ENCODE results near the gene PTPRM.

Gene PTPRM

DNA sequence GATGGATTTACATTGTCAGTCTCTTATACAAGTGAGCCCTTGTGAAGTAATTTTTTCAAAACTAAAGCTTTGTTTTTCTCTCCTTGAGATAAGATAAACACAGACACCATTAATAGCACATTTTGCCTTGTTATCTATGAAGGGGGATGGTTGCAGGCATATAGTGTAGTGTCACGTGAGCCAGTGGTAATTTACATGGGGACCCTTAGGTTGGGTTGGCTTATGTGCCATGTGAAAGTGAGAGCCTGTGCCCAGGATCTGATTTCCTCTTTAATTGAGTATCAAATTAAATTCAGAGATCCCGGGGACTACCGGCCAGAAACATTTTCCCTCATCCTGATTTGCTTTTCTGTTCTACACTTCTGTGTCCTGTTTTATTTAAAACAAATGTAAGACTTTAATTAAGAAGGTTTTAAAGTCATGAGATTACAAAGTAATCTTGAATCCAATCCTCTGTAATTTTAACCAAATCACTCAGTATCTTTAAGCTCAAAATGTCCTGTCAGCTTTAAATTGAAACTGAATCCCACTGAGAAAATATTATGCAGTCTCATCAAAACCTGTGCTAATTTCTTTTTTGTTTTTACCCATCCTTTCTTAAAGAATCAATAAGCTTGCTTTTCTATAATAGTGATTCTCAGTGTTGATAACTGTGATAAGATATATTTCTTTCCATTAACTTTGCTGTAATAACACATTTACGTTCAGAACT is 63.8 kb downstream of the PTPRM start:
- DNase-seq: no peak

DNA sequence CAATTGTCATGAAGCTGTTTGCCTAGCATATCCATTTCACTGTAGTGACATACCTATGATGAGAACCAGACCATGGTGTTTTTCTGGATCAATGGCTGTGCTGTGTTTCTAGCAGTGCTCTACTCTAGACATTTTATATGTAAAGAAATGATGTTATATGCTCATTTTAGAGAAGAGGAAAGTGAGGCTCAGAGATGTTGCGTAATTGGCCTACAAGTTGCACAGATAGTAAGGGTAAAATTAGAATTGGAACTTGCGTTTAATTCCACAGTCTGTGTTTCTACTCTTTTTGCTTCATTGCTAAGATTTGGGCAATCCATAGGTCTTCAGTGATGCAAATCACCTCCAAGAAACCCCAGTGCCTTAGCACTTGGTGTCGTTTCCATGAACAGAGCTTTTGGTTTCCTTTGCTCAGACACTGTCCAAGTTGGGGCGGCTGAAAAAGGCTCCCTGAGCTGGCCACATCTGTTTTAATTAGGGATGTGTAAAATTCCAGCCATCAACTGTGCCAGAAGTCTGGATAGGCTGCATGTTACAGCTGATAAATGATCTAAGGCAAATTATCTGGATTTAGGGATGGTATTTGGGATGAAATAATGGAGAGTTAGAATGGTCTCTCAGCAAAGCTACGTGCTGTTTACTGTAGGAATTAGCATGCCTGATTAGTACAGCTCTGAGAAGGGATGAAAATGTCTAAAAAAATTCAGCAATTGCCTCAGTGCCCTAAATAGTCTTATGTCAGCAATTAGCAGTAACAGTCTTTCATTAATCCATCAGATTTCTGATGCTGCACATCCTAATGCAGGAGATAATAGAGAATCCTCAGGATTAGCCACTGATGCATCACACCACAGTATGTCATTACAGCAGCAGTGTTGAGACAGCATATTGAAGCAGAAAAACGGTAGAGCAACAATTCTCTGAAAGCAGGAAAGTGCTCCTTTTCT is 65.3 kb downstream of the PTPRM start:
- DNase-seq: no peak

DNA sequence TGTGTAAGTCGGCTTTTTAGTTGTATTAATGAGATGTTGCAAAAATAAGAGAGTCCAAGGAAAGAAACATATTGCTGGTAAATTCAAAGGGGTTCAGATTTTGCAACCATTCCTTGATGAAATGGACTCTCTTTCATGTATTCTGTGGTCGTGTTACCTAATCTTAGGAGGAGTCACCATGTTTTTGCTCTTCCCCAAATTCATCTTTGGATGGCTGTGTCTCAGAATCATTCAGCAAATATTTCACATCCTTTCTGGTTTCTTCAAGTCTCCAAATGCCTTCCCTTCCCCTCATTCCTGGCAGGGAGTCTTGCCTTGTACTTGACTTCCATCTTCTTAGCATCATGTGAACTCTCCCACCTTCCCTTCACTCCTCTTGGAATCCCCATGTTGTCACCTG is 66.1 kb downstream of the PTPRM start:
- no peak for DNase-seq

DNA sequence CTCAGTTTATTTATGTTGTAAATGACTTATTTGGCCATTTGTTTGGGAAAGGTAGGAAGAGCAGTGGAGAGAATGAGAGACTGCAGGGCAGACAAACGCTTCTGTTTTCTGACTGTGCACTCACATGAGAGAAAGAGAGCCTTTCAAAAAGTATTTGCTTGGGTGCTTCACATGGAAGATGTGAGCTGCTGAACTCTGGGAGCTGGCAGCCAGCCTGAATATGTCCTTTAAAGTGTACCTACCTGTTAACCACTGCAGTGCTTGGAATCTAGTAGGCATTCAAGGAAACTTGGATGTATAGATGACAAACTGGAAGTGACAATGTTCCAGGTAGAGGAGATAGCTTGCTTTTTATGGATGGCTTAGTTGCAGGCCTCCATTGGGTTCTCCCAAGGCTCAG is 68.8 kb downstream of the PTPRM start:
- no peak for DNase-seq

DNA sequence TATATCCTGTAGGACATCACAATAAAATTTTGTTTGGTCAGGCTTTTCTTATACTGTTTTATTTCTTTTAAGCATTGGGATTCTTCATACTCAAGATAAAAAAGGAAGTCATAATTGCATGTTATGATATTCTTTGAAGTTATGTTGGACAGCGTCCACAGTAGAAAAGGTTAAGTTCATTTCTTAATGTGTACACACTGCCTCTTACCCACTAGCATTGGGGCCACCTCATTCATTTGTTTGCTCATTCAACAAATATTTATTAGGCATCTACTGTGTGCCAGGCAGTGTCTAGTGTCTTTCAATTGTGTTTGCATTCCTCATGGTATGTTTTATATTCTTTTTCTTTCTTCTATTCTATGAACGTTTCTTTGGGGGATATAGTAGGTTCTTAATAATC is 70.2 kb downstream of the PTPRM start:
- DNase-seq: no peak

DNA sequence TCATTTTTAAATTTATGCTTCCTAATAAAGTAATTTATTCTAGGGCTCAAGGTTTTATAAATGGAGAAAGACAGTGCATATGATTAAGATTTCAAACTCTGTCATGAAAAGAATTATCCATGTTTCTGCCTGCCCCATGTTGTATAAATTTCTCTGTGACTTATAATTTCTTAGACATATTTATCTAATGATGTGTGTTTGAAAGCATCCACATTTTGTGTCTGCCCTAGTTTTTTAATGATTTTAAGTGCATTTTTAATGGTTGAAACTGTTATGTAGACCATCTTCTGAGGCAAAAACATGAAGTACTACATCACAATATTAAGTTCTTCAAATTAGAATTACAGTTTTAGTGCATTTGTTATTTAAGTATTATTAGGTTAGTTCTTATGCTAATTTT is 71.2 kb downstream of the PTPRM start:
- no peak for DNase-seq

DNA sequence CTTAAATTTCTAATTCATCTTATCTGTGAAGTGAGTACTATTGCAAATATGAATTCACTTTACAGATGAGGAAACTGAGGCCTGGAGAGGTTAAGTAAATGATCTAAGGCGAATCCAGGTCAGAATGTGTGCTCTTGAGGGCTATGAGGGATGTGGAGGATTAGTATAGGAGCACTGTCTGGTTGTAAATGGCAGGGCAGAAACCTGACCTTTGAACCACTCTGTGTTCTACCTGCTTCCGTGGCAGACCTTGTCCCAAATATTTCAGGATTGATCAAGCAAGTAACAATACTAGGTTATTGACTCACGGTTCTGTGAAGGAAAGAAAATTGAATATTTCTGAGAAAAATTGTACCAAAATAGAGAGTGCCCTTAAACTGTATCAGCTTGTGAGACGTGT is 74.7 kb downstream of the PTPRM start:
- DNase-seq: no peak

DNA sequence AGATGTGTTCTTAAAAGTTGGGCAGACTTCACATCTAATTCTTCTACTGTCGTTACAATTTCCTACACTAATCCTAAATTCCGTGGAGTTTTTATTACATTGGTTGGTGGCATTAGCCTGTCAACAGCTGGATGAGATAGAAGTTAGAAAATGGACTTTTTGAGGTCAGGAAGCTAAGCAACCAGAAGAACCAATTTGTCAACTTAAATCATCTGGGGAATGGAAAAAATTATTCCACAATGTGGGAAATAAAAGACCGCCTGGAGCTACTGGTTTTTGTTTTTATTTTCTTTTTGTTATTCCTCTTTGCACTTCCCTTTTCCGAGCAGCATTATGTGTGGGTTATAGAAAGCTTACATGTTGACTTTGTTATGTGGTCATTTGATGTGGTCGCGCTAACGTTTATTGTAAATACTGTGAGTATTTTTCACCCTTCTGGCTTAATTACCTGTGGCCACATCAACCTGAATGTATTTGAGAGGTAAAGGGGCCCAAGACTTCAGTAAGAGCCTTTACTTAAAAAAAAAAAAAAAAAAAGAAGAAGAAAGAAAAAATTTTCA is 75.3 kb downstream of the PTPRM start:
- DNase-seq: peak in 1 of 3 donors; percentile 7

DNA sequence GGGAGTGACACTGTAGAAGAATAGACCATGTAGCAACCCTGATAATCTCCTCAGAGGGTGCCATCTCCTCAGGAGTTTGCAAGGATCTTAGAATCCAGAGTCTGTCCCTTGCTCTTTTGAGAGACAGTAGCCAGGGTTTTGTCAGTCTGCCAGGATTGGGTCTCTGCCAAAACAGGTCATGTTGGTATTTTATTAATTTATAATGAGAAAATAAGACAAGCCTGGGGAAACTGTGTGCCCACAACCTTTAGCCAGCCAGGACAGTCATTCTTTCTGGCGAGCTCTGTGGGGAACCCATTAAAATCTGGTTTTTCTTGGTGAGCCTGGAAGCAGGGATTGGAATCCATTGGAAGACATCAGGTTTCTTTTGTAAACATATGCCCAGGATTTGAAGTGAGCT is 78.6 kb downstream of the PTPRM start:
- no peak for DNase-seq

DNA sequence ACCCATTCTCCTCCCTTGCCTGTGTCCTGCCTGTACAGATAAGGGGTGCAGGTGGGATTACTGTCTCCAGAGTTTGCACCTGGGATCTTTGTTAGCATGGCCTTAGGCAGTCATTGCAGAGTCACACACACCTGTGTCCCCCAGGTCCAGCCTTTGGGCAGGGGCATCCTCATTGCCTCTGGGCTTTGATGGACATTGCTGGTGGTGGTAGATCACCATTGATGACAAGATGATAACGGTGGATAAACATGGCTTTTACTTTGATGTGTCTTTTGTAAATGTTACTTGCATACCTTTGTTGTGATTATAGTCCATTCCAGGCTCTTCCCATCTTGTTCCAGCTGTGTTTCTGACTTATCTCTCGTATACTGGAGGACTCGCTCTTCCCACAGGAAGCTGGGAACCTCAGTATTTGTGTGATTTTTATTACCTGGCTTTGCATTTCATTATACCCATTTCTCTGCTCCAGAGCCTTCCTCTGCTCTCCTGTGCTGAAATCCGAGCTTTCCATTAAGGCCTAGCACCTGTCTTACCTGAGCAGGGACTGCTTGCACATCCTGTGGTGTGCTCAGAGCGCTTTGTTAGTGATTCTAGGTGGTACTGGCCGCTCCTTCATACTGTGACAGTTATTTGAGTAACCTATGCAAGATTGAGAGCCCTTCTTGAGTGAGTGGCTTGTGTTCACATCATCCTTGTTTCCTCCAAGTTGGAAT is 79.2 kb downstream of the PTPRM start:
- DNase-seq: no peak

DNA sequence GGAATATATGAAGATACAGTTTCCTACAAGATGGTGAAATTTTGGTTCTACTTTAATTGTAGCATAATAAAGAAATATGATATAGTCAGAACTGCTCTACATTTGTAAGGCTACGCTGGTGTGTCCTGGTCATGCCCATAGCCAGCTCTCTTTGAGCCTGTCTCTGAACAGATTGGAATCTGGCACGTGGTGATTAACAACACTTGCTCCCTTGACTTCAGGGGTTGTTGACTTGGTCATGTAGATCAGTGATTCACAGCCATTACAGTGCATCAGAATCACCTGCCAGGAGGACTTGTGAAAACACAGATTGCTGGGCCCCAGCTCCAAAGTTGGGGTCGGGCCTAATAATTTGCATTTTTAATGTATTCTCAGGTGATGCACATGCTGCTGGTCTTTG is 80.4 kb downstream of the PTPRM start:
- no peak for DNase-seq

DNA sequence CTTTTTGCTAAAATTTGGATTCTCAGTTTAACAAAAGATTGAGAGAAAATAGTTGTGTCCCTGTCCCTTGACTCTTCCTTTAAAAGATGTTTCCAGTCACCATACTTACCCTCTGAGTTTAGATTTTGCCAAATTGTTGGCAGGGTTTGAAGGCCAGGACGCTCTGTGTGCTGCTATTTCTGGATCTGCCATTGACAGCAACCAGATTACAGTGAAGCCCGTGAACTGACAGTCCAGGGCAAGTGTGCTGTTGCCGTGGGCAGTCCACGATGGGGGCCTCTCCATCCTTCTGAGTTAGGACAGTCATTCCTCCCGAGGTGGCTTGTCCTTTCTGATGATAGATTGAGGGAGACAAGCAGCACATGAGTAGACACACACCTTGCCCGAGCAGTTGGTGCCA is 89.9 kb downstream of the PTPRM start:
- DNase-seq: no peak

DNA sequence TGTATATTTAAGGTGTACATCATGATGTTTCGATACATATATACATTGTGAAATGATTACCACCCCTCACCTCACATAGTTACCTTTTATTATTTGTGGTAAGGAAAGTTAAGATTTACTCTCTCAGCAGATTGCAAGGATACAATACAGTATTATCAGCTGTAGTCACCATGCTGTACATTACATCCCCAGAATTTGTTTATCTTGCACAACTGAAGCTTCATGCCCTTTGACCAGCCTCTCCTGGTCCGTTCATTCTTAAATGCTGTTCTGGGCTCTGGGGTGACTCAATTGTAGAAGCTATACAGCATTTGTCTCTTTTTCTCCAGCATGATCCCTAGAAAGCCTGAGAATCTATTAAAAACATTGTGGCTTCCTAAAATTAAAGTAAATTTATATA is 90.8 kb downstream of the PTPRM start:
- DNase-seq: no peak

DNA sequence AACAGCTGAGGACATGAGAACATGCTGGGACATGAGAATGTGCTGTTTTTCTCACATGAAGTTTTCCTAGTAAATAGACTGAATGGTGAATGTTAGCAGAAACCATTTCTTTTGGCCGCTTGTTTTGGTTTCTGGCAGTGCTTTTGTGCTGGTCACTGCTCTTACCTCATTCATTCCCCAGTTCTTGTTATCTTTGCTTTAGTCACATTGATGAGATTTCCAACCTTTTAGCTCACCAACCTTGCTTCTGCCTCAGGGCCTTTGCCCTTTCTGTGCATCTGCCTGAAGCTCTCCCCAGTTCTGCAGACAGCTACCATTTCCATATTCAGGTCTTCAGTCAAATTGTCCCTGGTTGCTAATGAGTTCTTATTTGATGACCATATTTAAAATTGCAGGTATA is 91.6 kb downstream of the PTPRM start:
- DNase-seq: no peak

DNA sequence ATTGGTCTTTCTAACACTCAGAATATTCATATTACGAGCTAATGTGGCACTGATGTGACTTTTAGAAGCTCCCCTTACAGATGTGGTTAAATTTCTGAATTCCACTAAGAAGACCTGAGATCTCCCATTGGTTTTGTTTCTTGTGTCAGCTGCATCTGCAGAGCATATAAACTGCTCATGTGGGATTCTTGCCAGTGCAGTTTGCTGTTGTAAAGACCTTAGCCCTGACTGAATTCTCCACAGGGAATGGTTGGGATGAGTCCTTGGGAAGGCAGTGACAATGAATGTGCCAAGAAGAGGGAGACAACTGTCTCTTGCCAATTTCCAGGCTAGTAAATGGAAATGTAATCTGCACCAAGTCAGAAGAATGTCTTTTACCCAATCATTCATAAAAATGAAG is 94.1 kb downstream of the PTPRM start:
- DNase-seq: no peak

DNA sequence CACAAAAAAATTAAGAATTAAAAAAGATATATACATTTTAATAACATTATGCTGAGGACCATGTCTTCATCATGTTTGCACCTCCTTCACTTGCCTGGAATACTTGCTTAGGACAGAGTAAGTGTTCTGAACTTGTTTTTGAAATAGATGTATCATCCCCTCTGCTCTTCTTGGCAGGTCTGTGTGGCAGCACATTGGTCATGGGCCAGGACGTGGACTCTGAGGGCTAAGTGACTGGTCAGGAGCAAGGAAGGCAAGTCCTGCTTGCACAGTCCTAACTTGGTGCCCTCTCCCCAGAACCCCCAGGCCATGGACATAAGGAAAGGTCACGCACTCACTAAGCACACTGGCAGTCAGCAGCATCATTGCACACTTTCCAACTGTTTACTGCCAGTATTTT is 95.8 kb downstream of the PTPRM start:
- no peak for DNase-seq

DNA sequence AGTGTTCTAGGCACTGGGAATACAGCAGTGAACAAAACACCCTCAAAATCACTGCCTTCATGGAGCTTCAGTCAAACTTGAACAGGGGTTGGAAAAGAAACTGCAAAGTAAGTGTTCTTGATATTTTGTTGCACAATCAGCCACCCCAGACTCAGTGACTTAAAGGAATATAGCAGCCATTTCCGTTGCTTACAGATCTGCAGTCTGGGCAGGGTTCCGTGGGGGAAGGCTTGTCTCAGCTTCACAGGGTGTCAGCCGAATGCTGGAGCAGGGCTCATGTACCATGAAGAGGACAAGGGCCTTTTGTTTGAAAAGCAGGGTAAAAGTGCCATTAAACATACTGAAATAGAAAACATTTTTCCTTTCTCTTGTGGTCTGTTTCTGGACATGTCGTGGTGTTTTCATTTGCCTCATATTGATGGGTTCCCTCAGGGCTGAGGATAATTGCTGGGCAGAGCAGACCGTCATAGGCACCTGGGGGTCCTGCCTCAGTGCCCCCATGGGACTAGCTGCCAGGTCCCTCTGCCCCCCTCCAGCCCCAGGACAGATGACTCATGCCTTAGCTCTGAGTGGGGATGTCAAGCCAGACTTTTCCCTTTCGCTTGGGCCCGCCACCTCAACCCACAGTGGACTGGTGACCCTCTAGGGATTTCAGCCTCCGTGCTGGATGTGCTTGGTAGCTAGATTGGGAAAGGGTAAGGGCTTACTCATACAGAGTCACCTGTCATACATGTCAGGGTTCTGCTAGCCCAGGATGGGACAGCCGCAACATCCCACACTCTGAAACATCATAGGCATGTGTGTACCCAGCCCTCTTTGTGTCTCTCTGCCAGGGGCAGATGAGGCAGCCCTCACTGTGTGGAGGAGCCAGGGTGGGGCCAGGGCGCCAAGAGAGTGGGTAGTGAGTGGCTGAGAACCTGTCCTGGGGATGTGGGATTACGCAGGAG is 96.5 kb downstream of the PTPRM start:
- no peak for DNase-seq

DNA sequence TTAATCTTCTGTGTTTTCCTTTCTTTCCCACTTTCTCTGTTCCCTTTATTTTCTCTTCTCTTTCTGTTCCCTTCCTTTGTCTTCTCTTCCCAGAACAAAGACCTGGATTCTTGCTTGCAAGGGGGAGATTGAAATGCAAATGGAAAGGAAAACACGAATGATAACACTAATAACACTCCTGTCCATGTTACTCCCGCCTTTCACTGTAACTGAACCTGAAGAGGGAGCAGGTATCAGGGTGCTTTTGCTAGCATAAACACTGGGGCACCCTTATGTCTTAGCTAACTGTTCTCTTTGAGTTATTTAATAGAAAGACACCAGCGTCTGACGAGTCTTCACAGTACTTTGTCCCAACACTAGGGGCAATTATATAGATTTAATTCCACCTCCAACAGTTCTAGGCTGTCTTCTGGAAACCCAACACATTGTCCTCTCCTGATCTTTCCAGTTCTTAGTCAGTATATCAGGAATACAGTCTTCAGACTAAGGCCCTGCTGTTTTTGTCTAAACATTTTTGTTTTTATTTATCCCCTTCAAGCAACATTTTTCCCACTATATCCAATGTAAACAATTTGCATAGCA is 99.2 kb downstream of the PTPRM start:
- no peak for DNase-seq

DNA sequence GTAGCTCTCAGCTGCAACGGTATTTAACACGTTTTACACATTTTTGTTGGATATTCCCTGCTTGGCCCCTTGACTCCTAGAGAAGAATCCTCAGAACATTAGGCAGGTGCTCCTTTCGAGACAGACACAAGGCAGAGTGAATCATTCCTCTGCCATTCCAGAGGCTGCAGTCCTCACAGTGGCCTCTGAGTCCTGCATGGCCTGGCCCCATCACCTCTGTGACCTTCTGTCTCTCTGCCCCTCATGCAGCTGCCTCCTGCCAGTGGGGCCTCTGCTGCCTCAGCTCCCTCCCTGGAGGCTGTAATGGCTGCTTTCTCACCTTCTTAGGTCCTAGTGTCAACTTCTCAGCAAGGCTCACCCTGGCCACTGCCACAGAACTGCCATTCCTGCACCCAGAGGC is 101.3 kb downstream of the PTPRM start:
- no peak for DNase-seq

DNA sequence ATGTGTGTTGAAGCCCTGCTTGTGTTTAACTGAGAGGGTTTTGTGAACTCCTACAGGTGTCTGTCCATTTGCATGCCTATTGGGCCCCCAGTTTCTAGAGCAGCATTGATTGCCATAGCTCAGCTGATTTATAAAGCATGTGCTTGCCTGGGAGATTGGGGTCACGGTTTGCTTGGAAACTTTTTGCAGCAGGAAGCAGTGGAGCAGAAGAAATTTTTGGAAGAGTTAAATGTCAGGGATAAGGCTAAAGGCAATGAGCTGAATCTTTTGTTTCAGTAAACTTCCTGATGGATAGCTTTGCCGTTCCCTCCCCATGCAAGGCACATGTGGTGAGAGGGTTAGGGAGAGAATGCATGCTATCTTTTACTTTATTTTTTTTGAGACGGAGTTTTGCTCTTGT is 102.2 kb downstream of the PTPRM start:
- no peak for DNase-seq

DNA sequence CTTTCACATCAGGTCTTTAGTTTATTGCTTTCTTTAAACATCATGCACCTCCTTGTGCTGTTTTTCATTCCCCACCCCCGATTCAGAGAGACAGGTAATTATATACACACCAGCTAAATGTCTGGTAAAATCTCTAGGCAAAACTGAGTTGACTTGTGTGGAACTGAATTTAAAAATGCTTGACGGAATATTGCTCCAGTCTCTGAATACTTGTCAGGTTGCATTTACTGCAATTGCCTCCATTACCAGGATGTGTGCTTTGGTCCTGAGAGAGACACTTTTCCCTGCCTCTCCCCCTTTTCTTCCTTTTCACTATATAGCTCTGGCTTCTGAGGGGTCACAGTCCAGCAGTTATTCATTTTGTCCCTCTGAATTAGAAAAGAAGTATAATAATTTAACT is 104.0 kb downstream of the PTPRM start:
- DNase-seq: no peak
